Measurements from ENCODE around the gene TLK1.

TLK1 gene

DNA sequence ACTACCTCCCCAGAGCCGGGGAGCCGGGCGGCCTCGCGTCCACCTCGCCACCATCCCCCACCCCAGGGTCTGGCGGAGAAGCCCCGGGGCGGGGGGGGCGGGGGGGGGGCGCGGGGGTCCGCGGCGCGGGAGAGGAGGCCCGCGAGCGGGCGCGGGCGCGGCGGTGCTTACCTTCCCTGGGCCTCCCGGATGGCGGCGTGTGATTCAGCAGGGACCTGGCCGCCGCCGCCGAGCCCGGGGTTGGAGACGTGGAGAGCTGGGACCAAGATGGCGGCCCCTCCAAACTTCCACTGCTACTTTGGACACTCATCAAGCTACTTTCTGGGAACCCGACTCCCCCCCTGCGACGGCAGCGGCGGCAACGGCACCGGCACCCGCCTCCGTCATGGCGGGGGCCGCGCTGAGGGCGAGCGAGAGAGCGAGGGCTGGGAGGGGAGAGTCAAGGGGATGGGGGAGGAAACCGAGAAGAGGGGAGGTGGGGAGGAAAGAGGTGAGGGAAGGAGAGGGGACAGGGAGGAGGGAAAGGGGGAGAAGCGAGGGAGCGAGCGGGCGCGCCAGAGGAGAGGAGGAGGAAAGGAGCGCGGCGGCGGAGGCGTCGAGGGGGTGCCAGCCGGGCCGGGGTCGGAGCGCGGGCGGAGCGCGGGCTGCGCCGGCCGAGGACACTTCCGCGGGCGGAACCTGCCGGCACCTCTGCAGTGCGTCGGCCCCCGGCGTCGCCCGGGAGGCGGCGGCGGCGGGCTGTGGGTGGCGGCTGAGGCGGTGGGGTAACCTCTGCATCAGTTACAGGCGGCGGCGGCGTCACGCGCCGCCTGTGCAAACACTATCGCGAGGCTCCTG lies at the start of gene TLK1:
Gene TLK1 (minus strand): TSS at position 775 of the 837 bp plus-strand sequence. CDS start 465 bp downstream, at position 310.
- peak; percentile 26 to 83 (median 66) for DNase-seq
- intact Hi-C loops (cut with DNase I), result loop anchor here (5.0 kb wide), 1 partner anchor 272 kb away; the partner anchor contains the start of genes DCAF17 and METTL8

DNA sequence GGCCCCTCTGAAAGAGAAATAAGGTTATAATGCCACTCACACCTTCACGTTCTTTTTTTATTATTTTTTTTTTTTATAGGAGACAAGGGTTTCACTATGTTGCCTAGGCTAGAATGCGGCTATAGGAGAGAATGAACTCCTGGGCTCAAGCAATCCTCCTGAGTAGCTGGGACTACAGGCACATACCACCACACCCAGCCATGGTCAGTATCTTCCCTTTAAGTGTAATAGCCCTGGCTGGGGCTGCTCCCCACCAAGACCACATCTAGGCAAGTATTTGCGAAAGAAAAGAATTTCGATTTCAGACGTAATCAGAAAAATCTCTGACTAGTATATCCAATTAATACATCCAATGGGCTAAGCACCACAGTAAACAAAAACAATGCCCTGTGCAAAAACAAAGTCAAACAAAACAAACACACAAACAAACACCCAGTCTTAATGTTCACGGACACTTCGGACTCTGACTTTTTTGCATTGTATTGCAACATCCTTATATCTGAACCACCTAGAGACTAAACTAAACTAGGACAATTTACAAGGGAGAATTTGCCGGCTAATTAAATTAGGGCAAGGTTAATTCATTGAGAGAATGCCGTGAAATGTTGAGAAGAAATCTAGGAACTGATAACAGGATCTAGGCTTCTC lies 49.6 kb upstream of the TLK1 start:
- intact Hi-C loops (cut with DNase I), result no loop called here
- DNase-seq, result no peak

DNA sequence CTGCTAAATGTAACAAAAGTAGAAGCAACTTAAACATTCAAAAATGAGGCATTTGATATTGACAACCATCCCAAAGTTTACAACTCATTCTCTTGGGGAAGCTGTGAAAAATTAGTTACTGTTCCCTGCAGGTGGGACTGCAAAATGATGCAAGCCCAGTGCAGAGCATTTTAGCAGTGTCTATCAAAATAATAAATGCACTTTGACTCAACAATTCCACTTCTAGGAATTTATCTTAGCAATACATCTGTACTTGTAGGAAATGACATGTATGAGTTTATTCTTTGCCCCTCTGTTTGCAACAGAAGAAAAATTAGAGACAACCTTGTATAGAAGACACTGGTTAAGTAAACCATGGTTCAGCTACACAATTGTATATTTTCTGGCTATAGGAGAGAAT lies 48.0 kb upstream of the TLK1 start:
- no peak for DNase-seq
- intact Hi-C loops (cut with DNase I), result no loop called here

DNA sequence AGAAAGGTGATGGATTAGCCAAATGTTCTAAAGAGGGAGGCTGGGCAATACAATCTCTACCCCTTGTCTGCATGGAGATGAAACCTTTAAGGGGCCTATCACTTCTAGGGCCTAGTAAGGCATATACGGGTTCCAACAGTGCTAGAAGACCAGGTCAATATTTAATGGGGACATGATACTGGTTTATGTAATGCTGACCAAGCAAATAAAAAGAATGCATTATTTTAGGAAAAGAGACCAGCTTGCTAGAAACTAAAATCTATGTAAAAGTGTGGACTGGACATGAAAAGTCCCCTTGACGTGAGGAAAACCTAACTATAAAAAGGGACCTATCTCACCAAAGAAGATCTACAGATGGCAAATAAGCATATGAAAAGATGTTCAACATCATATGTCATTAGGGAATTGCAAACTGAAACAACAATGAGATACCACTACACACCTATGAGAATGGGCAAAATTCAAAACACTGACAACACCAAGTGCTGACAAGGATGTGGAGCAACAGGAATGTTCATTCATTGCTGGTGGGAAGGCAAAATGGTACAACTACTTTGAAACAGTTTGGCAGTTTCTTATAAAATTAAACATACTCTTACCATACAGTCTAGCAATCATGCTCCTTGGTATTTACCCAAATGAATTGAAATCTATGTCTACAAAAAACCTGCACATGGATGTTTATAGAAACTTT lies 45.9 kb upstream of the TLK1 start:
- intact Hi-C loops (cut with DNase I), result no loop called here
- no peak for DNase-seq

DNA sequence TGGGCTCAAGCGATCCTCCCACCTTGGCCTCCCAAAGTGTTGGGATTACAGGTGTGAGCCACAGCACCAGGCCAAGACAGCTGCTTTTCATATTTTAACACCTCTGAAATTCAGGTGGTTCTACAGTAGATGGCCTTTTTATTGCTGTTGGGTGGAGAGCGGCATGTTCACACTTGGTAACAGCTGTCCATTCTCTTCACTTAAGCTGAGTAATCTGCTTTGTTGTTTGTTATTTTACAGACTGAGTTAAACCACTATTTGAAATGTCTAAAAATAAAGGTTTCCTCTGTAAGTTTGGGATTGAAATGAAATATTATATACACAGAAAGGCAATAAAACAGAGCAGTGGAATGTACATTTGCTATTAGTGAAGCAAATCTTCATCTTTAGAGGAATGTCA lies 44.9 kb upstream of the TLK1 start:
- intact Hi-C loops (cut with DNase I), result no loop called here

DNA sequence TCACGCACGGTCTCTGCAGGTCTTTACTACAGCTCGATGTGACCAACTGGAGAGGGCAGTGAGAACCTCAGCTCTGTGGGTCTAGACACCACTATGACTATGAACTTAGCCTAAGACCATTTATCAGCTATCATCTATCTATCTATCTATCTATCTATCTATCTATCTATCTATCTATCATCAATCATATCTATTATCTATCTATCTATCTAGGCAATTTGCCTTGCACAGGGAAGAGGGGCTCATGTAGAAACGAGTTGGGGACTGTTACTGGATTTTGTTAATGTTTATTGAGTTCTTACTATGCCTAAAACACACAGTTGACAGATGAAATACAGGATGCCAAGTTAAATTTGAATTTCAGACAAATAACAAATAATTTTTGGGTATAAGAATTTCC lies 41.1 kb upstream of the TLK1 start:
- intact Hi-C loops (cut with DNase I), result no loop called here
- no peak for DNase-seq

More for the DNA sequence above, 44.9 kb upstream of the TLK1 start:
- no peak for DNase-seq

DNA sequence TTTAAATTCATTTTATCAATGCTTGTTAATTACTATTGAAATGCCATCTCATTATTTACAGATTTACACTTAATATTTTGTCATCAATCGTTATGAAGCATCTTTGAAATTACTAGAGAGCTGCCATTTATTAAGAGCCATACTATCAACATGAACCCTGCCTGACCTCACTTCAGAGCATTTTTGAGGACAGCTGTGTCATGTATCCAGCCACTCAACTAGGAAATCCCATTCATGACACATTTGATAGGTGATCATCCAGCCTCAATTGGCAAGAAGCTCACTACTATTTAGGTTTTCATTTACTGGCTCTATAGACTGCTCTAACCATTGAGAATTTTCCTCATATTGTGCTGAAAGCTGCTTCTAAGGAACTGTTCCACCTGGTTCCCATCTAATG lies 40.6 kb upstream of the TLK1 start:
- intact Hi-C loops (cut with DNase I), result no loop called here
- no peak for DNase-seq

DNA sequence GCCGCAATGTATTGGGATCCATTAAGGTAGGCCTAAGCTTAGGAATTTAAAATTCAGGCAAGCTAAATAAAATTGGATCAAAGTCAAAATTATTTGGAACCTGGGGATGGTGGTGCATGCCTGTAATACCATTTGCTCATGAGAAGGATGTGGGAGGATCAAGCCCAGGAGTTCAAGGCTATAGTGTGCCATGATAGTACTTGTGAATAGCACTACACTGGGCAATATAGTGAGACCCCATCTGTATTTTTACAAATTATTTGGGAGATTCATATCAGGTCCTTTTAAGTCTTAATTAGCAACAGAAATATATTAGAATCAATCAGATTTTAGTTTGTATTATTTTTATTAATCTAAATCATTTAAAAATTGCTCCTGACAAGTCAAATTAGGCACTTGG lies 39.8 kb upstream of the TLK1 start:
- no peak for DNase-seq
- intact Hi-C loops (cut with DNase I), result no loop called here

DNA sequence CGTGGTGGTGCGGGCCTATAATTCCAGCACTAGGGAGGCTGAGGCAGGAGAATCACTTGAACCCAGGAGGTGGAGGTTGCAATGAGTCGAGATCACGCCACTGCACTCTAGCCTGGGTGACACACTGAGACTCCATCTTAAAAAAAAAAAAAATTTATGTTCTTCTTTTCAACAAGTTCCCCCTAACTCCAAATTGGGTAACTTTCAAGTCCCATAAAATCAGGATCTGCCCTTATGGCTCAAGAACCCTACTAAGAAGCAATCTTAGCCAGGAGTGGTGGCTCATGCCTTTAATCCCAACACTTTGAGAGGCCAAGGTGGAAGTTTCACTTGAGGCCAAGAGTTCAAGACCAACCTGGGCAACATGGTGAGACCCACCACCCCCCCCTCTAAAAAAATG lies 30.3 kb upstream of the TLK1 start:
- no peak for DNase-seq
- intact Hi-C loops (cut with DNase I), result no loop called here

DNA sequence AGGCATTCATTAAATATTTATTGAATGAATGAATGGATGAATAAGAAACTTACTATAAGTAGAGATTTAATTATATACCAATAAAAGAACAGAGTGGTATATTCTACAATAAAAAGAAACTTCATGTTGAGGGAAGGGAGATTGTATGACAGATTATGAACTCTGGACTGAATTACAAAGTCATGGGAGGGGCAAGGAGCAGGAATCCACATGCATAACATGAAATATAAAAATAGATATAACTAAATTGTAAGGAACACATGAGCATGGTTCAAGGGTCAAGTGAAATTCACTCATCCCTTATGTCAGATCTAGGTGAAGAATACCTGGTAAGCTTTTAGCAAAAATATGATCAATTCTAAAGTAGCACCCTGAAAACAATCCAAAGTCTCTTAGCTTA lies 27.1 kb upstream of the TLK1 start:
- DNase-seq, result no peak
- intact Hi-C loops (cut with DNase I), result no loop called here

DNA sequence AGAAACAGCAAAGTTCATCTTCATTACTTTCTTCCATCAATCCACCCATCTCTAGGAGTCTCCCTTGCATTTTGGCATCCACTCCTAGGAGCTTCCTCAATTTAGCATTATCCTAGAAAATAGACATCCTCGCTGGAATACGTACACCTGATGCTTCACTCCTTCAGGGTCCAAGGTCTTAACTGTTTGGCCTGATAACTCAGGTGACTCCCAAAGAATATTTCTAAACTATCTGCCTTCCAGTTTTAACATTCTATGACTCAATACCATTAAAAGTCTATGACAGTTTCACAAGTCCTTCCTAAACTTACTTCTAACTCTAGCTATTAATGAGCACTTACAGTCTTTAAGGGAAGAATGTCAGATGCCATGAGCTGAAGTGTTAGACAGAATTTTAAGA lies 26.5 kb upstream of the TLK1 start:
- intact Hi-C loops (cut with DNase I), result no loop called here
- no peak for DNase-seq

DNA sequence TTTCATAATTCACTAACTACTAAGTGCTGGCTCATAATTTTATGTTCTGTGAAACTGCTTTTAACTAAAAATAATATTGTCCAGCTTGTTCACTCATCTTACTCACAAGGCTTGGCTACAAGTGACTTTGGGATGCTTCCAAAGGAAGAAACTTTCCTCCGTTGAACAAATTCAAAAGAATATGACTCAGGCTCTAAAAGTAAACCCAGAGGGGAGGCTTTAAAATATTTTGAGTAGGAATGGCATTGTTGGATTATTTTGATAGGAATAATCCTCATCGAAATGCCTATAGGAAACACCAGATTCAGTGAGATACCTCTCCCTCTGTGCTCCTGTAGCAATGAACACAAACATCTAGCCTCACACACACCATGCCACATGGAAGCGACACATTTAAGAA lies 25.2 kb upstream of the TLK1 start:
- DNase-seq, result no peak
- intact Hi-C loops (cut with DNase I), result no loop called here

DNA sequence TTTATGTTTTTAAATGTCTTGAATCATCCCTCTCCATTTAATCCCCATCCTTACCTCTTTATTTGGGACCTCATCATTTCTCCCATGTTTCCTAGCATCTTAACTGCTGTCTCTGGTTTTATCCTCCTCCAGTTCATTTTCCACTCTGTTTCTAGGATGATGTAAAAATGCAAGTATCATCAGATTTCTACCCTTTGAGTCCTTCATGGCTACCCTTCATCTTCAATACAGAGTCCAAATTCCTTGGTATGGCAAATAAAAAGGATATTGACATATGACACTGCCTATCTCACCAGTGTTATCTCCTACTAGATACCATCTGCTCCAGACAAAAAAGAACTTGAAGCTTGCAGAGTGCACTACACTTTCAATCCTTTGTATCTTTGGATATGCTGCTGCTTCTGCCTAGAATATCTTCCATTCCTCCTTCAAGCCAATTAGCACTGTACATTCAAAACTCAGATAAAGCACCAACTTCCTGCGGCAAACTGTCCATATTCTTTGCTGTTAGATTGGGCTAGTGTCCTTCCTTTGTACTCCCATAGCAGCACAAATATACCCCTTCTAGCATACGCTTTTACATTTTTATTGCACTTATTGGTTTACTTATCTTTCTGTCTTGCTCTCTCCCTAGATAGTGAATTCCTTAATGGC lies 24.6 kb upstream of the TLK1 start:
- DNase-seq, result no peak
- intact Hi-C loops (cut with DNase I), result no loop called here

DNA sequence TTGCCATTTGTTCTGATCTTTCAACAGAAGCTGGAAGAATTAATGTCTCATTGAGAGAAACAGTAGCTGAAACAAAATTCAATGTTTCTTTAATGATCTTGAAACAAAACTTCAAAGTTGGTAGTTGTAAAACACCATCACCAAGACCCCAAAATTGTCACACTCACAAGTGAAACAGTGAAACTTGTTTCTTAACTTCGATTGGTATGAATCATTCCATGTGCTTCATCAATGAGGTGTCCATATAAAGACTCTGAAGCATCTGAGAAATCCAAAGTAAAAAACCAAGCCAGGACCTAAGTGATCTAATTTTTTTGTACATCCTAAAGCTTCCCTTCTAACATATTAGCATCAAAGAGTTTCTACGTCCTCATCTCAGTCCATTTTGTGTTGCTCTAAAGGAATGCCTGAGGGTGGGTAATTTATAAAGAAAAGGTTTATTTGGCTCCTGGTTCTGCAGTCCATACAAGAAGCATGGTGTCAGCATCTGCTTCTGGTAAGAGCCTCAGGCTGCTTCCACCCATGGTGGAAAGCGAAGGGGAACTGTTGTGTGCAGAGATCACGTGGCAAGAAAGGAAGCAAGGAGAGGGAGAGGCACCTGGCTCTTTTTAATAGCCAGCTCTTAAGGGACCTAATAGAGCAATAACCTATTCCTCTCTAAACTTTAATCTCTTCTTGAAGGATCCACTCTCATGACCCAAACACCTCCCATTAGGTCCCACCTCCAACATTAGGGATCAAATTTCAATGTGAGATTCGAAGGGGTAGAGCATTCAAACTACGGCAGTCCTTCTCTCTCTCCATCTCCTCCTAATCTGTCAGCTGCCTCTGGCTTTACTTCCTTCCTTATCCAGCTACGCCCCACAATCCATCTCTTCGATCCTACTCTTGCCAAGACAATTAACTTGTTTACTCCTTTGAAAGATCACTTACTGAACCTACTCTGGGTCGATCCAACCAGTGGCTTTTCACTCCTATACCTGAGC lies 20.7 kb upstream of the TLK1 start:
- DNase-seq, result no peak
- intact Hi-C loops (cut with DNase I), result no loop called here

DNA sequence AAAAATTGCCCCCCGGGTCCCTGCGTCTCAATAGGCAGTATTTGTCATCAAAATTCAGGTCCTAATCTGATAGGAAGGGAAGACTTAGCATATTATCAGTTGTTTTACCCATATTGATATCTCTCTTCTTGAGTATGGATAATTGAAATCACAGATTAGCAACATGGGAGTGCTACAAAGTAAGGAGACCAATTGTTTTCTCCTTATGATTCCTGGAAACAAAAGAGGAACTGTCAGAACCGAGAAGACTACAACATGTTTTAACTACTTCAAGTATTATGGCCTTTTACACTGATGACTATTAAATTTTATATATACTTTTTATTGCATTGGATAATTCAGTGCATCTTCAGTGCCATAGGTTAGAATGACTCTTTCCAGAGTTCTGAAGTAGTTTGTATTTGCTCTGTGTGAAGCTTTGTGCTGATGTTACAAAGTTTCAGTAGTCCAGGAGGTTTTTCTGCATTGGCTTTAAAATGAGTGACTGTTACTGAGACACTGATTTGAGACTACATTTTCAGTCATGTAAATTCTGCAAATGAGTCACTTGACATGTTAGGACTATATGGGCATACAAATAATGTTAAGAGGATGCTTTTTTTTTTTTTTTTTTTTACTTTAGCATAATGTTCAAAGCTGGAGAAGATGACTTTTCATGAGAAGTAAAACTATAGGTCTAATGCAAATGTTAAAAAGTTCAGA lies 19.7 kb upstream of the TLK1 start:
- intact Hi-C loops (cut with DNase I), result no loop called here
- DNase-seq, result no peak

DNA sequence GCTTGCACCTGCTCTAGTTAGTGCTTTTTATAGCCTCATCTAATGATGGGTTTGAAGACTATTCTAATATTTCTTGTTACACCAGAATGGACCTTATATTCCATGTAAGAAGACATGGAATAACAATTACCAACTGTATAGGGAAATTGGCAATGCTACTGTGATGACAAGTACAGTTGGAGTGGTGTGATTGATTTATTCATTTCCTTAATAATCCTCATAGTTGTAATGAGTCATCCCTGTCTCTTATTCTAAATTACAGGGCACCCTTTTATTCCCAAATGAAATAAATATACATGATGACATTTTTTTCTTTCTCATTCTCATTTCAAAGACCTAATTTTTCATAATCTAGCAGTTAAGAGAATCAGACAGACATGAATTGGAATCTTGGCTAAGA lies 18.3 kb upstream of the TLK1 start:
- DNase-seq, result no peak
- intact Hi-C loops (cut with DNase I), result no loop called here

DNA sequence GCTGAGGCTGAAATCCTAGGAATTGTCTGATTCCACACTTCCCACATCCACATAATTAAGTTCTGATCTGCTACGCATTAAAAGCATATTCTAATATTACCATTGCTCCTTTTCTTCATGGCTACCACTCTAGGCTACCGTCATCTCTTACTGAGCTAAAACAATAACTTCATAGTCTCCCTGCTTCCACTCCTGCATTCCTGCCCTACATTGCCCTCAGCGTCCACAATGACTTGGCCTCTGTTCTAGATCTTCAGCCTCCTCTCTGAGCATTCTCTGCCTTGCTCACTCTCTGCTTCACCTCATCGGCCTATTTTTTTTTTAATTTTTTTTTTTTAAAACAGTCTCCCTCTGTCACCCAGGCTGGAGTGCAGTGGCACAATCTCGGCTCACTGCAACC lies 15.8 kb upstream of the TLK1 start:
- no peak for DNase-seq
- intact Hi-C loops (cut with DNase I), result no loop called here

DNA sequence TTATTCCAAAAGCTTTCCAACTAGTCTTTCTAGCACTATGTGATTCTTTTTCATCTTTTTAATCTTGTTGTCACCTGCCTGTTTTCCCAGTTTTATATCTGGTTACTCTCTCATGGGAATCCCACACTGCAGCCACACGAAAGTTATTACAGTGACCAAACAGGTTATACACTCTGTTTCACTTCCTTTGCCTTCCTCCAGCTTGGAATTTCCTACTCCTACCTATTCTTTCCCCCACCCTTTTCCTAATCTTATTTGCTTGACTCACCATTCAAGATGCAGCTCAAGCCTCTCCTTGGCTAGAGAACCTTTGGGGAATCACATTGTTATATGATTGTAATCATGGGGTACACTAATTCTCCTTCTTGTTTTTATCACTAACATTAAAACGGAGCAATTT lies 13.4 kb upstream of the TLK1 start:
- intact Hi-C loops (cut with DNase I), result no loop called here
- DNase-seq, result no peak
